ENCODE results near the gene STX8.

GRCh38 chr17:9367156-9367555 is 208.5 kb downstream of the STX8 start:
- no peak for TF ChIP-seq CTCF (IDR thresholded peaks at IDR 0.05)
- TF ChIP-seq REST (IDR thresholded peaks at IDR 0.05; ENCODE audit: insufficient read depth in 1 of 2, low read depth in 2 of 2, low read length in 1 of 2): no peak
- no peak for TF ChIP-seq TCF7L2 (IDR thresholded peaks at IDR 0.05; ENCODE audit: low read depth, low read length)
- no peak for TF ChIP-seq SIN3A (IDR thresholded peaks at IDR 0.05; ENCODE audit: borderline replicate concordance, insufficient read depth, low read depth, low read length)
- no peak for TF ChIP-seq POLR2AphosphoS5 (IDR thresholded peaks at IDR 0.05; ENCODE audit: low read depth, low read length)
